Caco-2 (cell line): ENCODE results near the gene PHKB. TPM values are rescaled to one million over a fixed set of nuclear protein-coding genes. Genes with fewer than 3 reads are reported as not detected.

Experiments used
- BruUV-seq: library from RNA; stranded (reverse); fragments of 400-500 nt; replicated peaks from 2 replicates; lab custom pipeline; 2021; lab: Mats Ljungman, UMichigan
- CTCF ChIA-PET: fragments of 300-600 bp; sonication (Branson Sonifier 250); formaldehyde crosslinking; loops from one replicate; lab custom pipeline; 2022; ENCODE audit warnings: antibody characterized with exemption; lab: Charles Lee
- POLR2A ChIA-PET: fragments of 300-600 bp; sonication (Branson Sonifier 250); formaldehyde crosslinking; loops from one replicate; lab custom pipeline; 2022; ENCODE audit warnings: antibody characterized with exemption; lab: Charles Lee
- DNase-seq, 2 experiments: peaks; one replicate each; pipeline versions ENCODE4 v3.0.0 to v3.0.0-alpha.2; 2020 to 2022
- H3K27me3 ChIP-seq: replicated peaks from 2 replicates; pipeline ENCODE4 v1.6.0; 2011; ENCODE audit warnings: low read length; ENCODE audit not compliant: control insufficient read depth, insufficient read depth
- H3K36me3 ChIP-seq: 2 replicates; pipeline ENCODE4 v1.5.1; 2011; ENCODE audit warnings: low read length; ENCODE audit not compliant: control insufficient read depth, insufficient read depth
- H3K4me1 ChIP-seq: fragments of 250-450 bp; sonication (Bioruptor Pico); 2 replicates; pipeline ENCODE4 v1.5.1; 2020; ENCODE audit warnings: mild to moderate bottlenecking
- H3K4me3 ChIP-seq: 2 replicates; pipeline ENCODE4 v1.5.1; 2011; ENCODE audit warnings: low read depth, mild to moderate bottlenecking, control low read depth, low read length
- H3K9me3 ChIP-seq: fragments of 250-450 bp; sonication (Bioruptor Pico); 2 replicates; pipeline ENCODE4 v1.5.1; 2020; ENCODE audit warnings: mild to moderate bottlenecking, moderate library complexity
- H3K27ac Mint-ChIP-seq: one replicate; pipeline ENCODE4 v1.8.0; 2022; ENCODE audit warnings: mixed read lengths; ENCODE audit not compliant: unreplicated experiment
- H3K27me3 Mint-ChIP-seq: one replicate; pipeline ENCODE4 v1.8.0; 2022; ENCODE audit warnings: mixed read lengths; ENCODE audit not compliant: insufficient read depth, unreplicated experiment
- H3K36me3 Mint-ChIP-seq: one replicate; pipeline ENCODE4 v1.8.0; 2022; ENCODE audit warnings: mild to moderate bottlenecking, mixed read lengths; ENCODE audit not compliant: insufficient read depth, unreplicated experiment
- H3K4me1 Mint-ChIP-seq: one replicate; pipeline ENCODE4 v1.8.0; 2022; ENCODE audit warnings: low read depth, mixed read lengths; ENCODE audit not compliant: unreplicated experiment
- H3K4me3 Mint-ChIP-seq: one replicate; pipeline ENCODE4 v1.8.0; 2022; ENCODE audit warnings: mild to moderate bottlenecking, moderate library complexity, mixed read lengths; ENCODE audit not compliant: unreplicated experiment
- H3K9me3 Mint-ChIP-seq: one replicate; pipeline ENCODE4 v1.8.0; 2022; ENCODE audit warnings: mixed read lengths; ENCODE audit not compliant: unreplicated experiment
- intact Hi-C: fragments of 100-400 bp; cut with micrococcal nuclease; formaldehyde crosslinking; loops from one replicate; pipeline ENCODE4 v1.10.0; 2022; ENCODE audit not compliant: unreplicated experiment
- total RNA-seq: library from RNA; stranded (reverse); gene quantifications from 2 replicates; pipeline ENCODE4 v1.2.3, GENCODE V29; 2022
- TF ChIP-seq, protein P1 (sequence below), 2 experiments: fragments of 200-600 bp in 1 of 2; IDR thresholded peaks; 1 replicate in 1 of 2; 2 replicates in 1 of 2; pipeline versions ENCODE4 v1.5.1 to v1.8.0; 2011 to 2022; ENCODE audit warnings: antibody characterized with exemption in 1 of 2, control low read depth in 1 of 2, inconsistent platforms in 1 of 2, low read depth in 1 of 2, low read length in 1 of 2, mild to moderate bottlenecking in 1 of 2, moderate library complexity in 1 of 2; ENCODE audit not compliant: insufficient read depth in 1 of 2, severe bottlenecking in 1 of 2, unreplicated experiment in 1 of 2

The PHKB gene
- total RNA-seq, 1 experiment from 2014 or later: 74.2 TPM

DNA sequence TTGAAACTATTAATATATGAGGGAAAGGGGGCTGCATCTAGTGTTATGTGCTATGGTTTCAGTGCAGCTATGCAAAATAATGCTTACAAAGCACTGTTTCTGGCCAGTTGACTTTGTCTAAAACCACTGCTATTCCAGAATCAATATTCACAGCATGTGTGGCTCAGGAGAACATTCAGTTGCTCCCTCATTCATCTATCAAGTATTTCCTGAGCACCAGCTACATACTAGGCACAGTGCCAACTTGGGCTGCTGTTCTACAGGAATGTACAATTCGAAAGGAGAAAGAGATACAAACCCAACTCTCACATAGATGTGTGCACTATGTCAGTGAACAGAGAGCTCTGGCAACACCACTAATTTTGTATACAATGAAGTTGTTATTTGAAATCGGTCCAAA lies 183.0 kb downstream of the PHKB start:
- H3K4me3 ChIP-seq: no peak overlapping the region
- no TSS peak for BruUV-seq
- H3K9me3 Mint-ChIP-seq: no peaks in the 10 kb centered on the region
- no peaks in the 10 kb centered on the region for H3K27me3 Mint-ChIP-seq
- intact Hi-C loops: no loop called here
- no peak overlapping the region for H3K4me3 Mint-ChIP-seq
- POLR2A ChIA-PET: no interaction called here
- H3K9me3 ChIP-seq: no peaks in the 10 kb centered on the region
- TF ChIP-seq, protein P1, sequence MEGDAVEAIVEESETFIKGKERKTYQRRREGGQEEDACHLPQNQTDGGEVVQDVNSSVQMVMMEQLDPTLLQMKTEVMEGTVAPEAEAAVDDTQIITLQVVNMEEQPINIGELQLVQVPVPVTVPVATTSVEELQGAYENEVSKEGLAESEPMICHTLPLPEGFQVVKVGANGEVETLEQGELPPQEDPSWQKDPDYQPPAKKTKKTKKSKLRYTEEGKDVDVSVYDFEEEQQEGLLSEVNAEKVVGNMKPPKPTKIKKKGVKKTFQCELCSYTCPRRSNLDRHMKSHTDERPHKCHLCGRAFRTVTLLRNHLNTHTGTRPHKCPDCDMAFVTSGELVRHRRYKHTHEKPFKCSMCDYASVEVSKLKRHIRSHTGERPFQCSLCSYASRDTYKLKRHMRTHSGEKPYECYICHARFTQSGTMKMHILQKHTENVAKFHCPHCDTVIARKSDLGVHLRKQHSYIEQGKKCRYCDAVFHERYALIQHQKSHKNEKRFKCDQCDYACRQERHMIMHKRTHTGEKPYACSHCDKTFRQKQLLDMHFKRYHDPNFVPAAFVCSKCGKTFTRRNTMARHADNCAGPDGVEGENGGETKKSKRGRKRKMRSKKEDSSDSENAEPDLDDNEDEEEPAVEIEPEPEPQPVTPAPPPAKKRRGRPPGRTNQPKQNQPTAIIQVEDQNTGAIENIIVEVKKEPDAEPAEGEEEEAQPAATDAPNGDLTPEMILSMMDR (IDR thresholded peaks at IDR 0.05; ENCODE audit: insufficient read depth in 1 of 2, low read depth in 1 of 2, low read length in 1 of 2, severe bottlenecking in 1 of 2, unreplicated experiment in 1 of 2): no peak
- DNase-seq: no peak
- H3K36me3 ChIP-seq: no peaks in the 10 kb centered on the region
- CTCF ChIA-PET: no interaction called here
- H3K4me1 Mint-ChIP-seq: no peaks in the 10 kb centered on the region
- no peak overlapping the region for H3K27ac Mint-ChIP-seq
- no peaks in the 10 kb centered on the region for H3K4me1 ChIP-seq
- H3K36me3 Mint-ChIP-seq: no peaks in the 10 kb centered on the region
- H3K27me3 ChIP-seq: no peaks in the 10 kb centered on the region

DNA sequence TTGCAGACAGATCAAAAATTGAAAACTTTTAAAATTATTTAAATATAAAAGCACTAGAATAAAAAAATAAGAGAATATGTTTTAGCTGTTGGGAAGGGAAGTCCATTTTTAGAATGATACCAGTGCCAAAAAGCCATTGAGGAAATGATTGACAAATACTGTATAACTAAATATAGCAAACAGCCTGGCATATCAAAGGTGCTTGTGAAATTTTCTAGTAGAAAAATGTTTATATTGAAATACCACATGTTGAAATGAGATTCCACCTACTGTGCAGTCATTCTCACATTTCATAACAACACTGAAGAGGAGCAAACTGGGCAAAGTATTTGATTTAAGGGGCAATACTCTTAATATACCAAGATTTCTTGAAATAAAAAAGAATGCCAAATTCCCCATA lies 183.5 kb downstream of the PHKB start:
- H3K4me1 ChIP-seq: no peaks in the 10 kb centered on the region
- ChIA-PET CTCF (no interaction called here), POLR2A (no interaction called here)
- H3K27me3 ChIP-seq: no peaks in the 10 kb centered on the region
- H3K27me3 Mint-ChIP-seq: no peaks in the 10 kb centered on the region
- TF ChIP-seq, protein P1 (IDR thresholded peaks at IDR 0.05; ENCODE audit: insufficient read depth in 1 of 2, low read depth in 1 of 2, low read length in 1 of 2, severe bottlenecking in 1 of 2, unreplicated experiment in 1 of 2): no peak
- no peak overlapping the region for H3K4me3 ChIP-seq
- H3K4me3 Mint-ChIP-seq: no peak overlapping the region
- no peaks in the 10 kb centered on the region for H3K36me3 ChIP-seq
- no peaks in the 10 kb centered on the region for H3K9me3 Mint-ChIP-seq
- no peaks in the 10 kb centered on the region for H3K4me1 Mint-ChIP-seq
- H3K27ac Mint-ChIP-seq: no peak overlapping the region
- H3K36me3 Mint-ChIP-seq: no peaks in the 10 kb centered on the region
- no TSS peak for BruUV-seq
- H3K9me3 ChIP-seq: no peaks in the 10 kb centered on the region
- no peak for DNase-seq
- intact Hi-C loops: no loop called here

GRCh38 chr16:47646914-47647313 lies 185.8 kb downstream of the PHKB start:
- Mint-ChIP-seq H3K27ac (no peak overlapping the region), H3K4me3 (no peak overlapping the region), H3K36me3 (no peaks in the 10 kb centered on the region), H3K9me3 (no peaks in the 10 kb centered on the region), H3K4me1 (no peaks in the 10 kb centered on the region), H3K27me3 (no peaks in the 10 kb centered on the region)
- H3K36me3 ChIP-seq: no peaks in the 10 kb centered on the region; the same call in 1 of the 2 replicates
- TF ChIP-seq, protein P1 (IDR thresholded peaks at IDR 0.05; ENCODE audit: insufficient read depth in 1 of 2, low read depth in 1 of 2, low read length in 1 of 2, severe bottlenecking in 1 of 2, unreplicated experiment in 1 of 2): no peak
- no peak for DNase-seq
- ChIA-PET CTCF (no interaction called here), POLR2A (no interaction called here)
- BruUV-seq: no TSS peak
- intact Hi-C loops: no loop called here
- no peaks in the 10 kb centered on the region for H3K4me1 ChIP-seq
- H3K9me3 ChIP-seq: no peaks in the 10 kb centered on the region
- H3K4me3 ChIP-seq: no peak overlapping the region
- H3K27me3 ChIP-seq: no peaks in the 10 kb centered on the region
